Mesothelial cell of epicardium (in vitro differentiated cells): ENCODE measurements around the gene NAA15. TPM values are rescaled to one million over a fixed set of nuclear protein-coding genes. Genes with fewer than 3 reads are reported as not detected.
"Not testable (repeated sequence)": the region's sequence is repeated elsewhere in the genome, so short reads cannot be mapped to it uniquely, and the experiment has no call there.

ENCODE experiments used
- DNase-seq, 2 experiments: peaks; one replicate each; pipeline ENCODE4 v3.0.0; 2021; ENCODE audit warnings: low spot score in 2 of 2; ENCODE audit not compliant: unreplicated experiment in 2 of 2
- H3K27ac Mint-ChIP-seq: 2 replicates; pipeline ENCODE4 v1.8.0; 2021; ENCODE audit warnings: mixed read lengths
- H3K27me3 Mint-ChIP-seq: 2 replicates; pipeline ENCODE4 v1.8.0; 2021; ENCODE audit warnings: low read depth, mixed read lengths
- H3K36me3 Mint-ChIP-seq: 2 replicates; pipeline ENCODE4 v1.8.0; 2021; ENCODE audit warnings: mixed read lengths
- H3K4me1 Mint-ChIP-seq: 2 replicates; pipeline ENCODE4 v1.8.0; 2021; ENCODE audit warnings: mixed read lengths
- H3K4me3 Mint-ChIP-seq: 2 replicates; pipeline ENCODE4 v1.8.0; 2021; ENCODE audit warnings: mild to moderate bottlenecking, moderate library complexity, mixed read lengths
- H3K9me3 Mint-ChIP-seq: 2 replicates; pipeline ENCODE4 v1.8.0; 2021; ENCODE audit warnings: mixed read lengths
- total RNA-seq: library from RNA; stranded (reverse); gene quantifications from 3 replicates; pipeline ENCODE4 v1.2.1, GENCODE V29; 2021
- TF ChIP-seq, protein P1 (sequence below): fragments of 200-600 bp; sonication (generic); IDR thresholded peaks from one replicate; pipeline ENCODE4 v1.5.0; 2021; ENCODE audit warnings: antibody characterized with exemption; ENCODE audit not compliant: unreplicated experiment

The NAA15 gene
- total RNA-seq, 1 donor from 2014 or later = 58.5 TPM

DNA sequence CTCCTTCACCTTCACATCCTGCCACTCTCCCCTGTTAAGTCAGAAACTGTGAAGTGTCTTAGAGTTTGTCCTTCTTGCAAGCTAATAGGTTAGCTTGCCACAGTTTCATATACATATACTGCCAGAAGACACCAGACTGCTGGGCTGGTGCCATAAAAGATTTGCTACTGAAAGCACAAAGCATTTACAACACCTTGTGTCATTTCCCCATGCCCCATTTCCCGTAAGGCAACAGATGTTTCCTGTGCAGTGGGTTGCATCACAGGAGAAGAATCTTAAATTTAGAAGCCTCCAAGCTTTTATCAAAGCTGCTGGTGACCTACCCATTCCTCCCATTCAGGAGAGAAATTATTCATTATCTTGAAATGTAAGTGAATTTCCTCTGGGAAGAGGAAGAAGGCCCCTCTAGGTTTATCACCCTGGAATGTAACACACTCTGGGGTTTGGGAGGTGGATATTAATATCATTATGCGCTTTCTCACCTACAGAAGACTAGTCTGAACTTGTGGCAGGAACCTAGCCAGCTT lies 118.1 kb downstream of the NAA15 start:
- H3K4me1 Mint-ChIP-seq = peaks cover 4% of the 10 kb centered on the region
- H3K27ac Mint-ChIP-seq = peak overlapping the region; percentile 56
- no peaks in the 10 kb centered on the region for H3K27me3 Mint-ChIP-seq
- peaks cover 48% of the 10 kb centered on the region for H3K9me3 Mint-ChIP-seq
- no peak overlapping the region for H3K4me3 Mint-ChIP-seq
- H3K36me3 Mint-ChIP-seq = peaks cover 59% of the 10 kb centered on the region
- DNase-seq = no peak
- TF ChIP-seq, protein P1, sequence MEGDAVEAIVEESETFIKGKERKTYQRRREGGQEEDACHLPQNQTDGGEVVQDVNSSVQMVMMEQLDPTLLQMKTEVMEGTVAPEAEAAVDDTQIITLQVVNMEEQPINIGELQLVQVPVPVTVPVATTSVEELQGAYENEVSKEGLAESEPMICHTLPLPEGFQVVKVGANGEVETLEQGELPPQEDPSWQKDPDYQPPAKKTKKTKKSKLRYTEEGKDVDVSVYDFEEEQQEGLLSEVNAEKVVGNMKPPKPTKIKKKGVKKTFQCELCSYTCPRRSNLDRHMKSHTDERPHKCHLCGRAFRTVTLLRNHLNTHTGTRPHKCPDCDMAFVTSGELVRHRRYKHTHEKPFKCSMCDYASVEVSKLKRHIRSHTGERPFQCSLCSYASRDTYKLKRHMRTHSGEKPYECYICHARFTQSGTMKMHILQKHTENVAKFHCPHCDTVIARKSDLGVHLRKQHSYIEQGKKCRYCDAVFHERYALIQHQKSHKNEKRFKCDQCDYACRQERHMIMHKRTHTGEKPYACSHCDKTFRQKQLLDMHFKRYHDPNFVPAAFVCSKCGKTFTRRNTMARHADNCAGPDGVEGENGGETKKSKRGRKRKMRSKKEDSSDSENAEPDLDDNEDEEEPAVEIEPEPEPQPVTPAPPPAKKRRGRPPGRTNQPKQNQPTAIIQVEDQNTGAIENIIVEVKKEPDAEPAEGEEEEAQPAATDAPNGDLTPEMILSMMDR = no peak

DNA sequence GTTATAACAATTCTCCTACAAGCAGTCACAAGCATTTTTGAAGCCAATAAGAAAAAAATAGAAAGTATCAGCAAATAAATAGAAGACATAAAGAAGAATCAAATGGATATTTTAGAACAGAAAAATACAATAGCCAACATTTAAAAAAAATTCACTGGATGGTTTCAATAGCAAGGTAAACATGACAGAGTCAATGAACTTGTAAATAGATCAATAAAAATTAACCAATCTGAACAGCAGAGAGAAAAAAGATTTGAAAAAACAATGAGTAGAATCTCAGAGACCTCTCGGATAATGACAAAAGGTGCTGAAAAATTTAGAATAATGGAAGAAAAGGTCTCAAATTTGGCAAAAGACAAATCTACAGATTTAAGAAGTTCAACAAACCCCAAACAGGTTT lies 119.3 kb downstream of the NAA15 start:
- no peak overlapping the region for H3K4me3 Mint-ChIP-seq
- no peak overlapping the region for H3K27ac Mint-ChIP-seq
- TF ChIP-seq, protein P1 = no peak
- DNase-seq = no peak
- H3K4me1 Mint-ChIP-seq = peaks cover 4% of the 10 kb centered on the region
- no peaks in the 10 kb centered on the region for H3K27me3 Mint-ChIP-seq
- H3K36me3 Mint-ChIP-seq = peaks cover 57% of the 10 kb centered on the region
- peaks cover 47% of the 10 kb centered on the region for H3K9me3 Mint-ChIP-seq

DNA sequence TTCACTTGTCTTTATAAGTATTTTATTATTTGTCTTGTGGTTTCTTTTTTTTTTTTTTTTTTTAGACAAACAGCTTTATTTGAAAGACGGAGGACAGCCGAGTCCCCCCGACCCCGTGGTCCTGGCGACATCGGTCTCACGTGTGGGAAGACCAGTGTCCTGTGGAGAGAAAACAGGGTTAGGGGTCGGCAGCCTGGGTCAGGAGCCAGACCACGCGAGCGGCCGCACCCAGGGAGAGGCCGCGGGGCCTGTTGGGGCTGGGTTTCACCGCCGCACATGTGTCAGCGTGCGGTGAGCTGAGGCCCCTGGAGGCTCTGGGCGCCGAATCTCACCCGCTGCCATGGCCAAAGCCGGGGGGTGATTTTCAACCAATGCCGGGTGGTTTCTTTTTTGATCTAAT lies 134.8 kb downstream of the NAA15 start:
- TF ChIP-seq, protein P1 = no peak
- Mint-ChIP-seq H3K9me3 (peaks cover 71% of the 10 kb centered on the region), H3K36me3 (peaks cover 74% of the 10 kb centered on the region), H3K4me1 (no peaks in the 10 kb centered on the region), H3K27me3 (no peaks in the 10 kb centered on the region), H3K4me3 (no peak overlapping the region), H3K27ac (no peak overlapping the region)
- DNase-seq = no peak

DNA sequence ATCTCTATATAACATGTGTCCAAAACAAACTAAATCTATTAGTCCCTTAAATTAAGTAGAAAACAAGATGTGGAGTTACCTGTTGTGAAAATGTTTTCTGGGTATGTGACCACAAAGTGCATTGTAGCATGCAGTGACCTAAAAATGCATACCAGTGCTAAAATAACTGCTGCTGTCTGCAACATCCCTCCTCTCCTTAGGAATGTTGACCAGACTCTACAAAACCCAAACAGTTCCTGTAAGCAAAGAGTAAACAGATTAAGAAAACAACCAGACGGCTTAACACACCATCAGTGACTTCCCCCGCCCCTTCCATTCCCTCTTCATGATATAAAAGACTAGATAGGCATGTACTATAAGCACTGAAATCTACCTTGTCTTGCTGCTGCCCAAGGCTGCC lies 136.8 kb downstream of the NAA15 start:
- Mint-ChIP-seq H3K27ac (no peak overlapping the region), H3K27me3 (no peaks in the 10 kb centered on the region), H3K4me3 (no peak overlapping the region), H3K4me1 (no peaks in the 10 kb centered on the region), H3K9me3 (peaks cover 56% of the 10 kb centered on the region), H3K36me3 (peaks cover 64% of the 10 kb centered on the region)
- TF ChIP-seq, protein P1 = no peak
- no peak for DNase-seq

DNA sequence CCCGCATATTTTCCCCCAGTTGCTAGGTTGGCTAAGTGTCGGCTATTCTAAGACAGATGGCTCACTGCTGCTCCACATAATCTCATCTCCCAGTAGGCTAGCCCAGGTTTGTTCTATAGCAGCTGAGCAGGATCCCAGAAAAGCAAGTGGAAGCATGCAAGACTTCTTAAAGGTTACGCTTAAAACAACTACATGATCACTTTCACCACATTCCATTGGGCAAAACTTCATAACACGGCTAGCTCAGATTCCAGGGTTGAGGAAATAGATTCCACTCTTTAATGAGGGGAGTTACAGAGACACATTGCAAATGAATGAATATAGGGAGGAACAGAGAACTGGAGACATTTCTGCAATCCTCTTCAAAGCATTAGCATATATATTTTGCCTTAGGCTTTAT lies 139.7 kb downstream of the NAA15 start:
- peaks cover 50% of the 10 kb centered on the region for H3K9me3 Mint-ChIP-seq
- no peaks in the 10 kb centered on the region for H3K27me3 Mint-ChIP-seq
- H3K27ac Mint-ChIP-seq = no peak overlapping the region
- H3K4me3 Mint-ChIP-seq = no peak overlapping the region
- peaks cover 67% of the 10 kb centered on the region for H3K36me3 Mint-ChIP-seq
- H3K4me1 Mint-ChIP-seq = no peaks in the 10 kb centered on the region
- DNase-seq = no peak
- TF ChIP-seq, protein P1 = no peak

DNA sequence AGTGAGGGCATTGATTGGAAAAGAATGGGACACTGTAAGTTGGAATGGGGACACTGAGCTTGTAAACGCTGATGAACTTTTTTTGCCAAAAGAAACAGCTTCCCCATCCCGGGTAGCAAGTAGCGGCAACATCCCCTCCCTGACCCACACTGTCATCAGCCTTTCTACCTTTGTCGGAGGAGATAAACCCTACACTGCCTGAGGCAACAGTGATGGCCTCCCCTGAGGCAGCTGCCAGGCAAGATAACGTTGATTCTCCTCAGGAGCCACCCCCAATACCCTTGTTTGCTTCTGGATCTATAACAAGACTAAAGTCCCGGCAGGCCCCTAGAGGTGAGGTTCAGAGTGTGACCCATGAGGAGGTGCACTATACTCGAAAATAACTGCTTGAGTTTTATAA lies 142.4 kb downstream of the NAA15 start:
- no peaks in the 10 kb centered on the region for H3K27me3 Mint-ChIP-seq
- no peak for DNase-seq
- TF ChIP-seq, protein P1 = no peak
- H3K4me1 Mint-ChIP-seq = no peaks in the 10 kb centered on the region
- H3K4me3 Mint-ChIP-seq = no peak overlapping the region
- H3K9me3 Mint-ChIP-seq = peaks cover 38% of the 10 kb centered on the region
- H3K36me3 Mint-ChIP-seq = peaks cover 59% of the 10 kb centered on the region
- H3K27ac Mint-ChIP-seq = no peak overlapping the region

DNA sequence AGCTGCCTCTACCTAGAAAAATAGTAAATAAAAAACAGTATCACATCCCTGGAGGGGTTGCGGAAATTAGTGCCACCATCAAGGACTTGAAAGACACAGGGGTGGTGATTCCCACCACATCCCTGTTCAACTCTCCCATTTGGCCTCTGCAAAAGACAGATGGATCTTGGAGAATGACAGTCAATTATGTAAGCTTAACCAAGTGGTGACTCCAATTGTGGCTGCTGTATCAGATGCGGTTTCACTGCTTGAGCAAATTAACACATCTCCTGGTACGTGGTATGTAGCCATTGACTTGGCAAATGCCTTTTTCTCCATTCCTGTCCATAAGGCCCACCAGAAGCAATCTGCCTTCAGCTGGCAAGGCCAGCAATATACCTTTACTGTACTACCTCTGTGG lies 143.6 kb downstream of the NAA15 start:
- H3K9me3 Mint-ChIP-seq = peaks cover 34% of the 10 kb centered on the region
- H3K36me3 Mint-ChIP-seq = peaks cover 57% of the 10 kb centered on the region
- H3K27ac Mint-ChIP-seq = not testable (repeated sequence)

DNA sequence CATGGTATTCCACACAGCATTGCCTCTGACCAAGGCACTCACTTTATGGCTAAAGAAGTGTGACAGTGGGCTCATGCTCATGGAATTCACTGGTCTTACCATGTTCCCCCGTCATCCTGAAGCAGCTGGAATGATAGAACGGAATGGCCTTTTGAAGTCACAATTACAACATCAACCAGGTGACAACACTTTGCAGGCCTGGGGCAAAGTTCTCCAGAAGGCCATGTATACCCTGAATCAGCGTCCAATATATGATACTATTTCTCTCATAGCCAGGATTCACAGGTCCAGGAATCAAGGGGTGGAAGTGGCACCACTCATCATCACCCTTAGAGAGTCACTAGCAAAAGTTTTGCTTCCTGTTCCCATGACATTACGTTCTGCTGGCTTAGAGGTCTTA lies 145.8 kb downstream of the NAA15 start:
- peaks cover 28% of the 10 kb centered on the region for H3K9me3 Mint-ChIP-seq
- not testable (repeated sequence) for H3K27ac Mint-ChIP-seq, H3K27me3 Mint-ChIP-seq, DNase-seq, H3K4me3 Mint-ChIP-seq, H3K4me1 Mint-ChIP-seq
- peaks cover 54% of the 10 kb centered on the region for H3K36me3 Mint-ChIP-seq

More for the DNA sequence above, 143.6 kb downstream of the NAA15 start:
- DNase-seq, H3K4me3 Mint-ChIP-seq, H3K27me3 Mint-ChIP-seq, H3K4me1 Mint-ChIP-seq: not testable (repeated sequence)
